Mesendoderm (in vitro differentiated cells): ENCODE results near the gene CUX1.

ENCODE experiments used
- DNase-seq: peaks from one replicate; pipeline ENCODE4 v3.0.0; 2013
- H2AK5ac ChIP-seq: 2 replicates; pipeline ENCODE4 v1.6.1; 2013; ENCODE audit warnings: low read length, inconsistent platforms
- H2BK120ac ChIP-seq: 2 replicates; pipeline ENCODE4 v1.6.1; 2013; ENCODE audit warnings: low read depth, mild to moderate bottlenecking, low read length, moderate library complexity, mixed read lengths
- H2BK15ac ChIP-seq: replicated peaks from 2 replicates; pipeline ENCODE4 v1.6.1; 2013; ENCODE audit warnings: low read depth, mild to moderate bottlenecking, moderate library complexity
- H2BK5ac ChIP-seq: 2 replicates; pipeline ENCODE4 v1.6.1; 2013; ENCODE audit warnings: low read length, inconsistent platforms
- H3K18ac ChIP-seq: 2 replicates; pipeline ENCODE4 v1.6.1; 2013; ENCODE audit warnings: mild to moderate bottlenecking, low read length, mixed read lengths
- H3K23ac ChIP-seq: one replicate; pipeline ENCODE4 v1.6.1; 2013; ENCODE audit warnings: low read length
- H3K27ac ChIP-seq: 2 replicates; pipeline ENCODE4 v1.5.1; 2013; ENCODE audit warnings: low read depth, mild to moderate bottlenecking, inconsistent platforms, low read length, moderate library complexity
- H3K27me3 ChIP-seq: 2 replicates; pipeline ENCODE4 v1.6.1; 2013; ENCODE audit warnings: low read length, control low read depth, mild to moderate bottlenecking, inconsistent platforms; ENCODE audit not compliant: insufficient read depth, poor library complexity
- H3K36me3 ChIP-seq: 2 replicates; pipeline ENCODE4 v1.6.1; 2013; ENCODE audit warnings: low read length, inconsistent platforms; ENCODE audit not compliant: control insufficient read depth, insufficient read depth
- H3K4ac ChIP-seq: one replicate; pipeline ENCODE4 v1.6.1; 2013; ENCODE audit warnings: low read depth, mild to moderate bottlenecking, low read length, moderate library complexity
- H3K4me1 ChIP-seq: 2 replicates; pipeline ENCODE4 v1.6.1; 2013; ENCODE audit warnings: low read depth, low read length, inconsistent platforms; ENCODE audit not compliant: control insufficient read depth
- H3K4me2 ChIP-seq: 2 replicates; pipeline ENCODE4 v1.6.1; 2013; ENCODE audit warnings: low read length
- H3K4me3 ChIP-seq: 2 replicates; pipeline ENCODE4 v1.5.1; 2013; ENCODE audit warnings: mild to moderate bottlenecking, low read length
- H3K56ac ChIP-seq: one replicate; pipeline ENCODE4 v1.6.1; 2013; ENCODE audit warnings: low read length
- H3K79me1 ChIP-seq: 2 replicates; pipeline ENCODE4 v1.6.1; 2013; ENCODE audit warnings: low read length, inconsistent platforms
- H3K79me2 ChIP-seq: 2 replicates; pipeline ENCODE4 v1.6.1; 2013; ENCODE audit warnings: mild to moderate bottlenecking, low read length; ENCODE audit not compliant: control insufficient read depth, insufficient read depth
- H3K9ac ChIP-seq: 2 replicates; pipeline ENCODE4 v1.6.1; 2013; ENCODE audit warnings: low read length, inconsistent platforms
- H4K5ac ChIP-seq: one replicate; pipeline ENCODE4 v1.6.1; 2013; ENCODE audit warnings: low read length
- H4K8ac ChIP-seq: one replicate; pipeline ENCODE4 v1.6.1; 2013; ENCODE audit warnings: low read depth, mild to moderate bottlenecking, control low read depth, low read length, moderate library complexity
- WGBS: extraction: QIAGEN DNeasy Blood & Tissue Kit; methylation state at CpG from one replicate; pipeline ENCODE4 v1.1.7; 2013; ENCODE audit warnings: low lambda C conversion rate, missing lambda C conversion rate; ENCODE audit not compliant: insufficient coverage; ENCODE audit errors: extremely low coverage; 5-methylcytosine and 5-hydroxymethylcytosine counted together

CUX1 gene

GRCh38 chr7:102189756-102190155, 372.3 kb downstream of the CUX1 start:
- Histone ChIP-seq H3K79me2 (no peaks in the 10 kb centered on the region), H3K9ac (no peak overlapping the region), H3K27ac (no peak overlapping the region), H2AK5ac (no peak overlapping the region), H2BK5ac (no peak overlapping the region), H2BK120ac (no peak overlapping the region), H3K36me3 (peaks cover 8% of the 10 kb centered on the region), H2BK15ac (no peak overlapping the region), H3K27me3 (no peaks in the 10 kb centered on the region), H3K18ac (no peak overlapping the region), H4K8ac (no peak overlapping the region), H3K4me3 (no peak overlapping the region), H3K4ac (no peak overlapping the region), H3K23ac (no peak overlapping the region), H4K5ac (no peak overlapping the region), H3K79me1 (no peaks in the 10 kb centered on the region), H3K4me1 (no peaks in the 10 kb centered on the region), H3K56ac (no peak overlapping the region), H3K4me2 (no peak overlapping the region)
- DNase-seq, result no peak
- no CpG with 5 or more reads among the region's 7 CpGs for WGBS

GRCh38 chr7:102190776-102191350, 373.4 kb downstream of the CUX1 start:
- no peaks in the 10 kb centered on the region for H3K79me2 ChIP-seq
- no peak overlapping the region for H2BK120ac ChIP-seq
- no peak overlapping the region for H2BK15ac ChIP-seq
- no peak overlapping the region for H3K18ac ChIP-seq
- WGBS, result no CpG with 5 or more reads among the region's 13 CpGs
- no peaks in the 10 kb centered on the region for H3K79me1 ChIP-seq
- H3K56ac ChIP-seq, result no peak overlapping the region
- no peak overlapping the region for H3K23ac ChIP-seq
- no peak overlapping the region for H3K4me3 ChIP-seq
- no peak for DNase-seq
- no peaks in the 10 kb centered on the region for H3K27me3 ChIP-seq
- peaks cover 5% of the 10 kb centered on the region for H3K36me3 ChIP-seq
- H3K4me2 ChIP-seq, result no peak overlapping the region
- H3K4ac ChIP-seq, result no peak overlapping the region
- no peak overlapping the region for H2BK5ac ChIP-seq
- H3K9ac ChIP-seq, result no peak overlapping the region
- no peak overlapping the region for H2AK5ac ChIP-seq
- no peak overlapping the region for H4K8ac ChIP-seq
- H4K5ac ChIP-seq, result no peak overlapping the region
- no peak overlapping the region for H3K27ac ChIP-seq
- H3K4me1 ChIP-seq, result no peaks in the 10 kb centered on the region

DNA sequence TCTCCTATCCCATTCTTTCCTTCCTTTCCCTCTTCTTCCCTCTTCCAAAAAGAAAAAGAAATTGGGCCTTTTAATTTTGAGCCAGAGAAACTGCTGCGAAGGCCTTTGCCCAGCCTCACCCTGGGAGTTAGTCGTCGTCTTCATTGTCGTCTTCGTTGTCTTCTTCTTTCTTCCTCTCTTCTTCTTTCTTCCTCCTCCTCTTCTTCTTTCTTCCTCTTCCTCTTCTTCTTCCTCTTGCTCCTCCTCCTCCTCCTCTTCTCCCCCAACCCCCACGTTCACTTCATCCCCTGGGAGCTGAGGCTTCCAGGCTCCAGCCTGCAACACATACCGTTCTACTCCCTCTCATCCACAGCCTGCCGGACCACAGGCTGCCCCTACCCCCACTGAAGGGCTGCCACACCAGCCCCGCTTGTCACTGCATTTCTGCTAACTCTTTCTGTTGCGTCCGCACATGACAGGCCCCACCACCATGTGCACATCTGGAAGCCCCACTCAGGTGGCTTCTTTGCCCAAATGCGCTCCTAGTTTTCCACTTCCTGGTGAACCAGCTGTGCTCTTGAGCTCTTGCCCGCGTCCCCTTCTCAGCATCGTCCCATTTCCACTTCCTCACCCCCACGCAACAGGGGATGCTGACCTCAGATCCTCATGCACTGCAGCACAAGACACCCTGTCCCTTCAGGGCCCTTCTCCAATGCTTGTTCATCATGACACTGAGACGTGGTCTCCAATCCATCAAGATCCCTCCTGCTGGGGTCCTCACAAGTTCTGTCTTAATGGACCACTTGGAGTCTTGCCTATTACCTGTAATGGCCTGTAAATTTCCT, 374.3 kb downstream of the CUX1 start:
- Histone ChIP-seq H4K5ac (no peak overlapping the region), H3K4me1 (no peaks in the 10 kb centered on the region), H3K18ac (no peak overlapping the region), H3K27ac (no peak overlapping the region), H2BK5ac (no peak overlapping the region), H3K27me3 (no peaks in the 10 kb centered on the region), H2AK5ac (no peak overlapping the region), H3K56ac (no peak overlapping the region), H3K36me3 (peaks cover 5% of the 10 kb centered on the region), H3K9ac (no peak overlapping the region), H2BK120ac (no peak overlapping the region), H3K79me1 (no peaks in the 10 kb centered on the region), H3K4me2 (no peak overlapping the region), H3K79me2 (no peaks in the 10 kb centered on the region), H3K4me3 (no peak overlapping the region), H2BK15ac (no peak overlapping the region), H4K8ac (no peak overlapping the region), H3K4ac (no peak overlapping the region), H3K23ac (no peak overlapping the region)
- no CpG with 5 or more reads among the region's 17 CpGs for WGBS
- no peak for DNase-seq

- Histone ChIP-seq H3K27ac (no peak overlapping the region), H4K8ac (no peak overlapping the region), H3K36me3 (peaks cover 11% of the 10 kb centered on the region)
Measured at GRCh38 chr7:102192790-102193189, 375.4 kb downstream of the CUX1 start.

GRCh38 chr7:102193806-102194205, 376.4 kb downstream of the CUX1 start:
- Histone ChIP-seq H3K27me3 (no peaks in the 10 kb centered on the region), H3K27ac (no peak overlapping the region), H3K4ac (no peak overlapping the region), H3K36me3 (peaks cover 10% of the 10 kb centered on the region), H2AK5ac (no peak overlapping the region), H3K79me2 (no peaks in the 10 kb centered on the region), H3K79me1 (no peaks in the 10 kb centered on the region), H3K23ac (no peak overlapping the region), H3K4me1 (no peaks in the 10 kb centered on the region), H3K4me2 (no peak overlapping the region), H3K4me3 (no peak overlapping the region), H3K56ac (no peak overlapping the region), H2BK5ac (no peak overlapping the region), H4K5ac (no peak overlapping the region), H3K9ac (no peak overlapping the region), H2BK15ac (no peak overlapping the region), H3K18ac (no peak overlapping the region), H4K8ac (no peak overlapping the region), H2BK120ac (no peak overlapping the region)
- DNase-seq, result no peak
- no CpG with 5 or more reads among the region's 8 CpGs for WGBS

More at GRCh38 chr7:102192790-102193189, 375.4 kb downstream of the CUX1 start:
- Histone ChIP-seq H2BK120ac (no peak overlapping the region), H3K4me3 (no peak overlapping the region), H2AK5ac (no peak overlapping the region), H3K79me2 (no peaks in the 10 kb centered on the region), H3K4me1 (no peaks in the 10 kb centered on the region), H3K4me2 (no peak overlapping the region), H3K79me1 (no peaks in the 10 kb centered on the region), H3K18ac (no peak overlapping the region), H3K4ac (no peak overlapping the region), H2BK15ac (no peak overlapping the region), H3K9ac (no peak overlapping the region), H4K5ac (no peak overlapping the region), H3K56ac (no peak overlapping the region), H2BK5ac (no peak overlapping the region), H3K23ac (no peak overlapping the region), H3K27me3 (no peaks in the 10 kb centered on the region)
- WGBS, result no CpG with 5 or more reads among the region's 3 CpGs
- no peak for DNase-seq
